Measurements from ENCODE around the gene CCDC85A.

CCDC85A gene

GRCh38 chr2:56361844-56362243, 178.1 kb downstream of the CCDC85A start:
- no peak for DNase-seq

GRCh38 chr2:56364902-56365301, 181.1 kb downstream of the CCDC85A start:
- DNase-seq, result no peak

GRCh38 chr2:56369316-56369715, 185.5 kb downstream of the CCDC85A start:
- DNase-seq, result no peak

GRCh38 chr2:56372071-56372656, 188.4 kb downstream of the CCDC85A start:
- no peak for DNase-seq

- DNase-seq, result no peak
These were observed 191.5 kb downstream of the CCDC85A start for GRCh38 chr2:56375251-56375650.

- DNase-seq, result no peak
These were observed 193.2 kb downstream of the CCDC85A start for GRCh38 chr2:56376699-56377665.

GRCh38 chr2:56379066-56379465, 195.3 kb downstream of the CCDC85A start:
- DNase-seq, result no peak

- DNase-seq, result no peak
These were observed 197.1 kb downstream of the CCDC85A start for GRCh38 chr2:56380861-56381260.

- no peak for DNase-seq
These were observed 198.7 kb downstream of the CCDC85A start for GRCh38 chr2:56382466-56382865.

GRCh38 chr2:56386657-56387056, 202.9 kb downstream of the CCDC85A start:
- no peak for DNase-seq

- no peak for DNase-seq
These were observed 206.9 kb downstream of the CCDC85A start for GRCh38 chr2:56390644-56391043.

- no peak for DNase-seq
These were observed 226.3 kb downstream of the CCDC85A start for GRCh38 chr2:56410140-56410539.

- DNase-seq, result no peak
These were observed 232.8 kb downstream of the CCDC85A start for GRCh38 chr2:56416500-56417176.
